Measurements from ENCODE around the gene A1CF. TPM values are rescaled to one million over a fixed set of nuclear protein-coding genes. Genes with fewer than 3 reads are reported as not detected.

The A1CF gene
- total RNA-seq, 4 donors from 2014 or later, result 0.19 TPM; not detected in 3

DNA sequence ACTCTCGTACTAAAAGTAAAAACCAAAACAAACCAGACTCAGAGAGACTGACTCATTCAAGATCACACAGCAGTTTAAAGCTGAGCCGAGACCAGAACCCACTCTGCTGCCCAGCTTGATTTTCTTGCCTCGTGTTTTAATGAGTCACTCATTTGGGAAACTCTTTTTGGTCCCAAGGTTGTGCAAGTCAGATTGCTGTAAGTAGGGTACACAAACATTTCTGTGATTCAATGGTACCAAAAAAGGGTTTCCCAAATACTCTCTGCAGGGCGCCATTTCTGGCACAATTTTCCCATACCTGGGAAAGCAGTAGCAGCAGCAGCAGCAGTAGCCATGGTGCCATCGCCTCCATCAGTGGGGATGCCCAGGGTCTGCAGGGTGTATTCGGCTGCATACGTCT is 75.8 kb downstream of the A1CF start:
- ATAC-seq (ENCODE audit: low FRiP score) (no peak), DNase-seq (ENCODE audit: low spot score) (no peak)
- TF ChIP-seq, protein P1, sequence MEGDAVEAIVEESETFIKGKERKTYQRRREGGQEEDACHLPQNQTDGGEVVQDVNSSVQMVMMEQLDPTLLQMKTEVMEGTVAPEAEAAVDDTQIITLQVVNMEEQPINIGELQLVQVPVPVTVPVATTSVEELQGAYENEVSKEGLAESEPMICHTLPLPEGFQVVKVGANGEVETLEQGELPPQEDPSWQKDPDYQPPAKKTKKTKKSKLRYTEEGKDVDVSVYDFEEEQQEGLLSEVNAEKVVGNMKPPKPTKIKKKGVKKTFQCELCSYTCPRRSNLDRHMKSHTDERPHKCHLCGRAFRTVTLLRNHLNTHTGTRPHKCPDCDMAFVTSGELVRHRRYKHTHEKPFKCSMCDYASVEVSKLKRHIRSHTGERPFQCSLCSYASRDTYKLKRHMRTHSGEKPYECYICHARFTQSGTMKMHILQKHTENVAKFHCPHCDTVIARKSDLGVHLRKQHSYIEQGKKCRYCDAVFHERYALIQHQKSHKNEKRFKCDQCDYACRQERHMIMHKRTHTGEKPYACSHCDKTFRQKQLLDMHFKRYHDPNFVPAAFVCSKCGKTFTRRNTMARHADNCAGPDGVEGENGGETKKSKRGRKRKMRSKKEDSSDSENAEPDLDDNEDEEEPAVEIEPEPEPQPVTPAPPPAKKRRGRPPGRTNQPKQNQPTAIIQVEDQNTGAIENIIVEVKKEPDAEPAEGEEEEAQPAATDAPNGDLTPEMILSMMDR (IDR thresholded peaks at IDR 0.05), result no peak

DNA sequence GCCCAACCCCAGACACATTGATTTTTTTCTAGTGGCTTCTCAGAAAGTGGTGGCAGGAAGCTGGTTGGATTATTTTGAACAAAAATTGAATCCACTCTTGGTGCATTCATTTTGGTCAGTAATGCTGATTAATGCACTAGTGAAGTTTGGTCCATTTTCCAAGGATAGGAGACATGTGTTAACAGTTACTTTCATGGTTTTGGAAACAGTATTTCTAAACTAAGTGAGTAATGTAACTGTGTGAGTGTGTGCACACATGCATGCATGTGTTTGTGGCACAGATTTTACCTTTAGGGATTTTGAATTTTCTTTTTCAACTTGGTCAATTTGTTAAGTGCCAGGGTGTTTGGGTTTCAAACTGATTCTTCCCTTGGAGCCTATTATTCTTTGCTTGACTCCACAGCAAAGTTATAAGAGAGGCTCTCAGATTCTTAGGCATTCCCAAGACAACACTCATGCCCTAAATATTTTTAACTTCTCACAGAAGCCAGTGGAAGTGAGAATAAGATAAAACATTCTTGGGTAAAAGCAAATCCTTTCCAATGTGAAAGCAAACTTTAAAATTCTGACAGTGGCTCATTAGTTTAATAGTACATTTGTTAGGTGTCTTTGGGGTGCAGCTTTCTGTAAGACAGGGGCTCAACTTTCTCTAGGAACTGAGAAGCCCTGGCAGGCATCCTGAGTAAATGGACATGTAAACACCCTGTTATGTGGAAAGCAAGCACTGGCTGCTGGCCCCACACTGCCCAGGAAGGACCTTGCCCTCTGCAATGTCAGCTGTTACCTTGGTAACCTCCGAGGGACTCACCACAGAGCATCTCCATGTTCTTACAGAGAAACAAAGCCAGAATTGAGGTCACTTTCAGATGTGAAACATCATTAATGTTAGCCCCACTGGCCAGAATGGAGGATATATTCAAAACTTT is 77.3 kb downstream of the A1CF start:
- ATAC-seq (ENCODE audit: low FRiP score) (no peak), DNase-seq (ENCODE audit: low spot score) (no peak)
- TF ChIP-seq, protein P1 (IDR thresholded peaks at IDR 0.05), result no peak

DNA sequence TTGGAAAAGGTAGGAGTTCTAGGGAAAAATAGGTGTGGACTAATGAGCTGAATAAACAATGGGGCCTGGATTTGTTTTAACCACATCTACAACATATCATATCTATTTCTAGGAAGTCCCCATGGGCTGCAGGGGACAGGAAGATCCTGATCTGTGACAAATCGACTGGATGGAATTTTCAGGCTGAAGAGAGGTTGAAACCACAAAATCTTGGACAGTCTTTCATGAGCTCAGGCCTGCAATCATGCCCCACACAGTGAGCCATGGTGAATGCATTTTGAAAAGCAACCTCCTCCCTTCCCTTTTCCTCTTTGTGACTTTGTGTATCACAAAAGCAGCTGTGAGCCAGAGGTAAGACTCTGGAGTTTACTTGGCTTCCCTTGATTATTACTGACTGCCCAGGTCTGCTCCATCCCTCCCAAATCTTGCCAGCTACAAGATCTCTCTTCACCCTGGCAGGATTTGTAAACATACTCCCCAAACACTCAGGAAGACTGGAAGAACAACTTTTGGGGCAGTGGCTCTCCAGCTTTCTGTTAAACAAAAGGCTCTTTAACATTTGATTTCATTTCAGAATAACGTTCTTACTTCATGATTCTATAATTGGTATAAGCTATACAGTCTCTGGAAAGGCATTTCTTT is 79.3 kb downstream of the A1CF start:
- no peak for DNase-seq (ENCODE audit: low spot score)
- ATAC-seq (ENCODE audit: low FRiP score), result no peak
- TF ChIP-seq, protein P1 (IDR thresholded peaks at IDR 0.05), result no peak

DNA sequence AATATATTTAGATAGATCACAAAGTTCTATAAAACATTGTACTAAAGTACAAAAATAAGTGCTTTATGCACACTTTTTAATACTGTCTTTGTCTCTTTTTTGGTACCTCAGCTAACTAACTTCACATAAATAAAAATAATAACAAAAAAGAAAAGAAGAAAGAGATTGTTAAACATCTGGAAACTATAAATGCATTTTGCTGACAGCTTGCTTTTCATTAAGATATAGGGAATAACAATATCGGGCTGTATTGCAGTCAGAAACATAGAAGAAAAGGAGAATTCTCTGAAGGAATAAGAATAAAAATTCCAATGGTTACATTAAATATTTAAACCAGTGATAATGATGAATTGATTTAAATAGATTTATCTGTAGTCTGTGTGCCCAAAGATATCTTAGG is 85.8 kb downstream of the A1CF start:
- DNase-seq (ENCODE audit: low spot score), result no peak
- no peak for ATAC-seq (ENCODE audit: low FRiP score)
- TF ChIP-seq, protein P1 (IDR thresholded peaks at IDR 0.05), result no peak

DNA sequence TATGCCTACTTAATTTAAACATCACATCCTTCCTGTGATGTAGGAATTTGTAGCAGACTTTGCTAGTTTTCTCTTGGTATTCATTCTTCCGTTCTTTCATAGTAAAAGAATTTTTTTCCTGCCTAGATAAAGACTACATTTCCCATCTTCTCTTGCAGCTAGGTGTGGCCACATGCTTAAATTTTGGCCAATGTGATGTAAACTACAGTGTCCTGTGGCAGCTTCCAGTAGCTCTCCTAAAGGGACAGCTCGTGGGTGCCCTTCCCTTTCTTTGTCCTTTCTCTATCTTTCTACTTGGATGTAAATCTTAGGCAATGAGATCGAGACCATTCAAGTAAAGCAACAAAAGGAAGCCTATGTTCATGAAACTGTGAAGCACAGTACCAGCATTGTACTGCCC is 87.1 kb downstream of the A1CF start:
- no peak for DNase-seq (ENCODE audit: low spot score)
- TF ChIP-seq, protein P1 (IDR thresholded peaks at IDR 0.05), result no peak

DNA sequence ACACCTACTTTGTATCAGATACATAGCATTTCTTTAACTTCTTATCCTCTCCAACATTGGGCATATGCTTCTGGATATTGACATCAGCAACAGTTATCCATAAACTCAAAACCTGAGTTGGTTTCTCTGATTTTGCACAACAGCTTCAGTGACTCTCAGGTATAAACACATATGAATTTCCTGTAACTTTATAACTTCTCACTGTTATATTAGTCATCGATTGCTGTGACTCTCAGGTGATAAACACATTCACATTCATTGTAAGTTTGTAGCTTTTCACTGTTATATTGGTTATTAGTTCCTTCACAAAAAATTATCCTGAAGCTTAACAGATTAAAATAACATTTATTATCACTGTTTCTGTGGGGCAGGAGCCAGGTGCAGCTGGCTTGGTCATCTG is 88.7 kb downstream of the A1CF start:
- no peak for DNase-seq (ENCODE audit: low spot score)

More for the DNA sequence above, 87.1 kb downstream of the A1CF start:
- ATAC-seq (ENCODE audit: low FRiP score), result no peak

More for the DNA sequence above, 88.7 kb downstream of the A1CF start:
- TF ChIP-seq, protein P1 (IDR thresholded peaks at IDR 0.05), result no peak
- ATAC-seq (ENCODE audit: low FRiP score), result no peak
